ENCODE results near the gene NKX2-1.
A peak's percentile ranks its signal among the peaks of the same experiment; 100 is the strongest.

The NKX2-1 gene

GRCh38 chr14:36504771-36505175 lies 15.3 kb downstream of the NKX2-1 start:
- H3K27me3 ChIP-seq (replicated peaks; ENCODE audit: insufficient read depth, low read length) = no peaks in the 10 kb centered on the region
- peak overlapping the region; percentile 46; the same call in 1 of the 2 replicates for H3K4me2 ChIP-seq (ENCODE audit: low read depth, low read length)
- no peaks in the 10 kb centered on the region for H3K9me3 ChIP-seq (replicated peaks; ENCODE audit: insufficient read depth, low read length)

DNA sequence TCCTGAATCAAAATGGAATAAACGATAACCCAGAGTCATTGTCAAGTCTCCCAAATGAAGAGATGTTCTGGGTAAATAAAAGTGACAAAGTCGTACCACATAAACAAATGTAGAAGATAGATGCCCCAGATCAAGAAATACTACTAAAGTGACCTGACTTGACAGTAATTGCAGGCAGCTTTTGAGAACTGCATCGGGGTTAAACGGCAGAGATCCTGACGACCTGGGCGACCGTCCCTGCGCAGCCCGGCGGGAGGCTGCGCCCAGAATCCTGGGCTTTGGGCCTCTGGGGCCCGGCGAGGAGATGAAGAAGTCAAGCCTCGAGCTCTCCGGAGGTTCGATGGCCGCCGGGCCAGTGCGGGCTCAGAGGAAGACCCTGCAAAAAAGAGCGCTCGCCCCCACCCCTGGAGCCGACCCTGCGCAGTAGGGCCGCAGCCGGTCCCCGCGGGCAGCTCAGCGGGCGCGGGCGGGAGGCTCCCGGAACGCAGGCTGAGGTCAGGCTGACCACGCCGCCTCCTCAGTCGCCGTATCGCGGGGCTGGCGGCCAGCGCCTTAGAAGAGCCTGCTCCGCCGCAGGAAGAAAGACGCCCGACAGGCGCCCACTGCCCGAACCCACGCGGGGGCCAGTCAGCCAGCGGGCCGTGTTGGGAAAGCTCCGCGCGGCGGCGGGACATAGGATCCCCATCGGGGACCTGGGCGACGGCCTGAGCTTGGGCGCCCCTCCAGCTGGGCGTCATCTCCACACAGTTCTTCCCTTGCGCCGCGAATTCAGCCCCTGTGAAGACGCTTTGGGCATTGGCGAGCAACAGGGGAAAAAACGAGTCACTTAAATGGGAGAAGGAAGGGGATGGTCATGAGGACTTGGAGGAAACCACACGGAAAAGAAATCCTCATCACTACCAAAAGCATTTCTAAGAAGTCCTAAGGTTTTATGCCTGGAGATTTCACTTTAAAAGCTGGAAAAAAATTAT lies 16.0 kb downstream of the NKX2-1 start:
- H3K4me2 ChIP-seq (ENCODE audit: low read depth, low read length) = no peak overlapping the region

More at GRCh38 chr14:36504771-36505175, 15.3 kb downstream of the NKX2-1 start:
- Histone ChIP-seq H3K79me2 (ENCODE audit: low read length) (no peaks in the 10 kb centered on the region), H2AFZ (ENCODE audit: low read length) (0 out of 2 replicates have a peak overlapping the region, but pooled peaks have one; percentile 33), H3K4me3 (ENCODE audit: low read length) (no peak overlapping the region), H3K36me3 (replicated peaks; ENCODE audit: insufficient read depth, low read length) (no peaks in the 10 kb centered on the region), H3K9me2 (replicated peaks; ENCODE audit: insufficient read depth, low read length) (no peaks in the 10 kb centered on the region), H3F3A (ENCODE audit: insufficient read depth, low read length) (no peaks in the 10 kb centered on the region), H4K20me1 (ENCODE audit: insufficient read depth, low read length) (no peaks in the 10 kb centered on the region), H3K4me1 (ENCODE audit: low read length) (no peaks in the 10 kb centered on the region), H3K27ac (ENCODE audit: low read length) (no peak overlapping the region), H3K9ac (ENCODE audit: low read length) (no peak overlapping the region)
- no peak for DNase-seq
- no peak for TF ChIP-seq CTCF (IDR thresholded peaks at IDR 0.05; ENCODE audit: low read length)
- TF ChIP-seq EZH2phosphoT487 (IDR thresholded peaks at IDR 0.05; ENCODE audit: low read length) = no peak
- TF ChIP-seq EZH2 (optimal IDR thresholded peaks at IDR 0.05; ENCODE audit: low read depth, low read length) = no peak

More for the DNA sequence above, 16.0 kb downstream of the NKX2-1 start:
- H3K9me3 ChIP-seq (replicated peaks; ENCODE audit: insufficient read depth, low read length) = no peaks in the 10 kb centered on the region
- H3K9ac ChIP-seq (ENCODE audit: low read length) = no peak overlapping the region
- H3K4me3 ChIP-seq (ENCODE audit: low read length) = no peak overlapping the region
- no peak overlapping the region for H3K27ac ChIP-seq (ENCODE audit: low read length)
- H3K36me3 ChIP-seq (replicated peaks; ENCODE audit: insufficient read depth, low read length) = no peaks in the 10 kb centered on the region
- H4K20me1 ChIP-seq (ENCODE audit: insufficient read depth, low read length) = no peaks in the 10 kb centered on the region
- no peaks in the 10 kb centered on the region for H3K79me2 ChIP-seq (ENCODE audit: low read length)
- H3F3A ChIP-seq (ENCODE audit: insufficient read depth, low read length) = no peaks in the 10 kb centered on the region
- H3K4me1 ChIP-seq (ENCODE audit: low read length) = no peaks in the 10 kb centered on the region
- H2AFZ ChIP-seq (ENCODE audit: low read length) = no peak overlapping the region
- H3K27me3 ChIP-seq (replicated peaks; ENCODE audit: insufficient read depth, low read length) = no peaks in the 10 kb centered on the region
- no peak for DNase-seq
- H3K9me2 ChIP-seq (replicated peaks; ENCODE audit: insufficient read depth, low read length) = no peaks in the 10 kb centered on the region
- TF ChIP-seq EZH2 (optimal IDR thresholded peaks at IDR 0.05; ENCODE audit: low read depth, low read length) (no peak), EZH2phosphoT487 (IDR thresholded peaks at IDR 0.05; ENCODE audit: low read length) (no peak), CTCF (IDR thresholded peaks at IDR 0.05; ENCODE audit: low read length) (no peak)

All from MM.1S (cell line).